Measurements from ENCODE around the gene PWWP2B.

The PWWP2B gene

DNA sequence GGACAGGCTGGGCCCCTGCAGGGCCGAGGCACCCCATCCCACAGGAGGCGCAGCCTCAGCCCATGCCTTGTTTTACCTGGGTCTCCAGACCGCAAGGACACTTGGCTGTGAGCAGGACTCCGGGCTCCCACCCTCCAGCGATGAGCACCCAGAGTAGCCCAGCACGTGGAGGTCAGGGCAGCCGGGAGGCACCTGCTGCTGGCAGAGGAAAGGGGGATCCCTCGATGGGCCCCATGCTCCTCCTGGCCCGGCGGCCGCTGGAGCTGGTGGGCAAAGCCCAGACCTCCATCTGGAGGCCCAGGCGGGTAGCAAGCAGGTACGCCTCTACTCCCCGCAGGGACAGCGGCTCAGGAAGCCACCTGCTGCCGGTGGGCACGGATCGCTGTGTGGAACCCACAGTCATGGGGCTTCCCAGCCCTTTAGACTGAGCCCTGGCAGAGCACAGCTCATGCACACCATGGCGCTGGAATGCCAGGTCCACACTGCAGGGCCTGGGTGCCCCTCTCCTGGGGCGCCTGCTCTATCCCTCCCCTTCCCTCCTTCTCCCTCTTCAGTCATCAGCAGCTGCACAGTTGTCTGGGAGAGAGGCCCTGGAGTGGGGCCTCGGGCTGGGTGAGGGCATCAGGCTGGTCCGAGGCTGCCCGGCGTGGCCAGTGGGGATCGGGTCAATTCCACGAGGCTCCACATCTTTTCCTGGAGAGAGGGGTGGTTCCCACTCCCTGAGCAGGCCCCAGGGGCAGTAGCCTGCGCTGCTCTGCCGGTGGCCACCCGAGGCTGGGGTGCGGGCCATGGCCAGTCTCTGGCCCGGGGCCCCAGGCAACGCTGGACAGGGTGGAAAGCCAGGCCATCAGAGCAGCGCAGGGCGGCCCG, 65.7 kb downstream of the PWWP2B start:
- no peak for DNase-seq

DNA sequence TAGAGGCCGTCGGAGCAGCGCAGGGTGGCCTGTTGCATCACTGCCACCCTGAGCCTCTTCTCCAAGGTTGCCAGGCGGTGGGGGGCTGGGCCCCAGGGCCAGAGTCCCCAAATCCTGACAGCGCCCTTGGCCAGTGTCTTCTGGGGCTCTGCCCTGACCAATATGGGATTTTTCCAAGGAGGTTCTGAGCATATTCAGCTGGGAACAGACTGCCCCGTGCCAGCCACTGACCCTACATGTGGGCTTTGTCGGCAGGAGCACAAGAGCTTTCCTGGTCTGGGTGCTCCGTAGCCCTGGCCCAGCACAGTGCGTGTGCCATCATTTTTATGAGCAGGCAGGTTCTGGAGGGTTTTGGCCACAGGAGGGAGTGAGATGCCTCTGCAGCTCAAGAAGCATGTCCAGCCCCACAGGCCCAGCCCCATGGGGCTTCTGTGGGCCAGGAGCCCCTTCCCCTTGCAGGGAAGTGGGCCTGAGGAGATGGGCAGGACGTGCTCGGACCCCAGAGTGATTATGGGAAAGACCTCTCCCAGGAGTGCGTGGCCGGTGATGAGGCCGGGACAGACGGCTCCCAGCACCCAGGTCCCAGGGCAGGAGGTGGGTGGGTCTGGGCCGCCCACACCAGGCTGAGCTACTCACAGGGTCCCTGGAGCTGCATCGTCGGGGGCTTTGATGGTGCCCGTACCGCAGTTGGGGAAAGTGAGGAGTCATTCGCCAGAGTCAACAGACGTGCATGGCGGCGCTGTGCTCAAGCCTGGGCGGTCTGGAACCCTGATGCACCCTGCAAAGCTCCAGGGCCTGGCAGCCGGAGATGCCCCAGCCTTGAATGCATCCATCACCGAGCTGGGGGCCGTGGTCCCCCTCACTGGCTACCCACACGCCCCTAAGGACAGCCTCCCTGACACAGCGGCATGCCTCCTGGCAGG, 66.6 kb downstream of the PWWP2B start:
- DNase-seq = no peak

DNA sequence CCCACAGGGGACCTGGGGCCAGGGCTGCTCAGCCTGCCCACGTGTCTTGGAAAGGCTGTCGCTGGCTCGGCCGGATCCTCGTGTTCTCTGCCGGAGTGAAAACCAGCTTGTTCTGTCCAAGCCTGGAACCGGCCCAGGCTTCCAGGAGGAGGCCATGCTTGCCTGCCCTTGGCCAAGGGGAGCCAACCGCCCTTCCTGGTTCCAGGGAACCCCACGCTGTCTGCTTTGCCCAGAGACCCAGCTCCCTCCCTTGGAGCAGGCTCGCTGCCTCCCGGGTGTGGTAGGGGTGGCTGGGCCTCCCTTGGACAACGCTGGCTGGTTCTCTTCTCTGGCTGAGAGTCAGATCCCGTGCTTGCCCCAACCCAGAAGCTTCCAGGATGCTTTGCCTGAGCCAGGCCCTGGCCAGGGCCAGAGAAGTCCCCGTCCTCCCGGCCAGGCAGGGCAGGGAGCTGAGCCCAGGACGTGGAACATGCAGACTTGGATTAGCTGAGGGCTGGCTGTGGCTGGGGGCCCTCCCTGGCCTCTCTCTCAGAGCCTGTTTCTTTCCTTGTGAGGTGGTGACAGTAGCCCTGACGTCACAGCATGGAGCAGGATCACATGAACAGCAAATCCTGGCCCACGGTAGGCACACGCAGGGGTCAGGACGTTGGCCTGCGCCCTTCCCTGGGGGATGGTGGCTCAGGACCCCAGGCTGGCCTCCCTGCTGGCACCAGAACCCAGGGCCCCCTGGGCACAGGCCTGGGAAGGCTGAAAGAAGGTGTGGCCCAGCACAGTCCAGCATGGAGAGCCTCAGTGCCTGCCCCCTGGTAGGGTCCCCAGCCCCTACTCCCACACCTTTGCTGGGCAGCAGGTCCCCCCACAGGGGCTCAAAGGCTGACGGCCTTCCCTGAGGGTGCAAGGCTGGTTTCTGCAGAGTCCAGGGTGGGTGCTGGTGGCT, 67.5 kb downstream of the PWWP2B start:
- DNase-seq = no peak

DNA sequence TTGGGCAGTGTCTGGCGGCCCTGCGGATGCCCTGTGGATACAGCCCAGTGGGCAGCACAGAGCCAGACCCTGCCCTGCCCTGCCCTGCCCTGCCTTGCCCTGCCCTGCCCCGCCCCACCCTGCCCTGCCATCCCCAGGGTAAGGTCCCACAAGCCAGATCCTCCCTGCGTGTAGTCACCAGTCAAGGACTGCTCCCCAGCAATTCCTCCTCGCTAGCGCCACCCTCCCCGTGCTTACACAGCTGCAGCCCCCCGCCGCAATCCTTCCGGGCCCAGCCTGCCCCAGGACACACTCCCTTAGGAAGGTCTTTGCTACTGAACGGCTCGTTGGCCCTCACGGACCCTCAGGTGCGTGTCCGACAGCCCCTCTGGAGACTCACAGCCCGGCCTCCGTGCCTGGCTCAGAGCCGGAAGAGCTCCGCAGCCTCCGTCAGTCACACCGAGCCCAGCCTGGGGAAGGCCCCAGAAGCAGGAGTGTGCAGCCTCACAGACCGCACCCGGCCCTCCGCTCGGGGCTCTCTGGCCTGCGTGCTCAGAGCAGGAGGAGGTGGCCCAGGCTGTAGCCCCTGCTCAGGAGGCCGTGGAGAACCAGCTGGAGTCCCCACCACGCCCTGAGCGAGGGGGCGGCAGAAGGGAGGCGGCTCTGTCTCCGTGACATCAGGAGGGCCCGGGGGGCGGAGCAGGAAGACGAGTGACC, 68.3 kb downstream of the PWWP2B start:
- no peak for DNase-seq

DNA sequence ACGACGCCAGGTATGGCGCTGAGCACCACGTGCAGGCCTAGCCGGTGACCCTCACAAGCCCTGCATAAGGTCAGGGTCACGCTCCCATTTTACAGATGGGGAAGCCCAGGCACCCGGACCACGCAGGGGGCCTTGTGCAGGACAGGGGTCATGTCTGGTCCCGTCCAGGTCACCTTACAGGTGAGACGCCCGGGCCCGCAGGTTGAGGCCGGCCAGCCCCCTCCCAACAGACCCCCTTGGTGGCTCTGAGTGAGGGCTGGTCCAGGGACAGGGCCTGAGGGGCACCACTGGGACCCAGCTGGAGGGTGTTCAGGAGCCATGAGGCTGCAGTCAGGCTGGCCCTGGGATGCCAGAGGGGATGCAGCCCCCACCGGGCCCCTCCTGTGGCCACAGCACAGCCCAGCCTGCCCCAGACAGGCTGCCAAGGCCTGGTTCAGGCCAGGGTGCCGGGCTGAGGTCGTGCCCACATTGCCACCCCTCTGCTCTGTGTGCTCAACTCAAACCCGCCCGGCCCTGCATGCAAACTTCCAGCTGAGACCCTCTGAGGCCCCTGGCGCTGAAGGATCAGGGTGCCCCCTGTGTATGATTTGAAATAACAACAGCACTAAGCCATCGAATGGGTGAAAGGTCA, 69.0 kb downstream of the PWWP2B start:
- DNase-seq = no peak

DNA sequence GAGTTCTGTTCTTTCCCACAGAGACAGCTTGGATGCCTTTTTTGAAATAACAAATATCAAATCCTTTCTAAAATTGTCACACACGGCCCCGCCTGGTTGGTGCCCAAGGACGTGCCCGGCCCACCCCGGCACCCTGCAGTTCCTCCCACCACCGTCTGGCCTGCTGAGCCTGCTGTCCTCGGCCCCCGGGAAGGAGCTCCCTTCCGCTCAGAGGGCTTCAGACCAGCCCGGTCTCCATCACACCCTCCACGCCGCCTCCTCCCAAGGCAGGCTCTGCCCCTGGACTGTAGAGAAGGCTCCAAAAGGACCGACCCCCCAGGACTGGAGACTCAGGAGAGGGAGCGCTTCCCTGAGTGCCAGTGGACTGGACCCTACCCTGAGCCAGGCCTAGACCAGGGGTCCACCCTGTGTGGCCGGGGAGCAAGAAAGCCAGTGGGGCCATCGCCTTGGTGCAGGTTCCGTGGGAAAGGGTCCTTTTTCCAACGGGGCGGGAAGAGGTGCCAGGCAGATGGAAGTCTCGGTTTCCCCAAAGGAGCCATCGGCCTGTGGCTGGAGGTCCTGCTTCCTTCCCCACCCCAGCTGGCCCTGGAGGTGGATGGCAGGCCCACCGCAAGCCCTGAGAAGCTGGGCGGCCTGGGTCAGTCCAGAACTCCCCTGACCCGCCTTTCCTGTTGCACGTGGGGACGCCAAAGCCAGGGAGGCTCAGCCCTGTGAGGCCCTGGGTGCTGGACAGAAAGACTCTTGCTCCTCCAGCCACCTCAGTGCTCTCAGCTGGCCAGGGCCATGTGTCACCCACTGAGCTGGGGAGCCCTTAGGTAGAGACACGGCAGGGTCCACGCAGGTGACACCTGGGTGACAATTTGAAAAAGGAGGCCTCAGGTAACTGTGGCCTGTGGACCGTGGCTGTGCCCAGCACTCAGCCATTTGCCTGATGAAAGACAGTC, 69.8 kb downstream of the PWWP2B start:
- DNase-seq = no peak

All from NCI-H1436 treated with DMSO at 0.1 percent for 48 hours (cell line).